Right kidney (tissue), 1 donor: ENCODE results near the gene GRAP.

Source experiments
- DNase-seq: peaks from one replicate; pipeline ENCODE4 v3.0.0-alpha.2; 2016

The GRAP gene

DNA sequence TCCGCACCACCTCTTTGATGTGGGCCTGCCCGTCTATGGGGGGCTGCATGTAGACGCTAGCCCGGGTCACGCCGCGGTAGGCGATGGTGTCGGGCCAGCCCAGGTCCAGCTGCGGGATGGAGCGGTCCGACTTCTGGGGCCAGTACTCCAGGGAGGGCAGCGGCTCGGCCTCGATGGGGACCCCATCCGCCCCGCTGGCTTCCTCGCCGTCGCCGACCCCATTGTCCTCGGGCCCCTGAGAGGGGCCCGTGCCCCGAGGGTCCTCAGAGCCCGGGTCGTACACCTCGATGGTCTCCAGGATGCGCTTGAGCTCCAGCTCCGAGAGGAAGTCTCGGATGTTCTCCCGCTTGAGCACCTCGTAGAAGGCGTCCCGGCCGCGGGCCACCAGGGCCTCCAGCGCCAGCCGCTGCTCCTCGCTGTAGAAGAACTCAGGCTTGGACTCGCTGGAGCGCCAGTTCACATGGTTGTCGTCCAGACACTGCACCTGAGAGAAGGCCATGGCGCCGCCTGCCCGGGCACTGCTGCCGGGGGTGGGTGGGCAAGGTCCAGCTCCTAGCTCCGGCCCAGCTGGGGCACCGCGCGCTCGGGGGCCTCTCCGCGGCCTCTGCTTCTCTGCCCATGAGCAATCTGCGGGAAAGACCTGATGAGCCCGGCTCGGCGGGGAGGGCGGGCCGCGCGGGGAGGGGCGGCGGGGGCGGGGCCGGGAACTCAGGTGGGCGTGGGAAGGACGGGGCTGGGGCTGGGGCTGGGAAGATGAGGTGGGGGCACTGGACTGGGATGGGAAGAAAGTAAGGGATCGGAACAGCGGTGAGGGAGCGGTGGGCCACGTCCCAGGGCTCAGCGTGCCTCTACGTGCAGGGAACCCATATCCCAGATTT is 43.0 kb downstream of the GRAP start:
- DNase-seq = peak; percentile 83

DNA sequence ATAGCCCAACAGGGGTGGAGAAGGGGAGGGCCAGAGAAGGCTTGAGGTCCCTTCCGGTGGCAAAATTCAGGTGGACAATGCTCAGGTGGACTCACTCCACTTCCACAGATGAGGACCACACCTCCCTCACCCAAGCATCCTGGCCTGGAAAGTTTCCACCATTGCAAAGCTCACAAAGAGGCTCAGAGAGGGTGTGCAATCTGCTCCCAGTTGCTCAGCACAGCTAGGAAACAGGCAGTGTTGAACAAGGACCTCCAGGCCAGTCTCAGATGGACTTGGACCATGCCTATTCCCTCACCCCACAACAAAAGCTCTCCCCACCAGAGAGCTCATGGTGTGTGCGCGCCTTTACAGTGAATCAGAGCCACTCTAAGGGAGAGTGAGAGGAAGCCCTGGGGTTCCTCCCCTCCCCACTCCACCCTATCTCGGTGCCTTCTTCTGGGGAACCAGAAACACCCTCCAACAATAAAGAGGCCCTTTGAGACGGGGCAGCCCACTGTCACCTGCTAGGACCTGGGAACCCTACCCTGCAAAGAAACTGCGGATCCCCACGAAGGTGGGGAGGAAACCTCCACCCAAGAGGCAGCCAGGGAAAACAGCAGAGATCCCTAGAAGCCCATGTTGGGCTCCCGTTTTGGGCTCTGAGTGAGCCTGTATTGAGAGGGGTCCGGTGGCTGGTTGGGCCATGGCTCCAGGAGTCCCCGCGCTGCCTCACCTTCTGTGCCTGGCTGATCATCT is 43.8 kb downstream of the GRAP start:
- no peak for DNase-seq

GRCh38 chr17:19001907-19002590 is 44.7 kb downstream of the GRAP start:
- no peak for DNase-seq

GRCh38 chr17:19000531-19001325 is 46.0 kb downstream of the GRAP start:
- no peak for DNase-seq

DNA sequence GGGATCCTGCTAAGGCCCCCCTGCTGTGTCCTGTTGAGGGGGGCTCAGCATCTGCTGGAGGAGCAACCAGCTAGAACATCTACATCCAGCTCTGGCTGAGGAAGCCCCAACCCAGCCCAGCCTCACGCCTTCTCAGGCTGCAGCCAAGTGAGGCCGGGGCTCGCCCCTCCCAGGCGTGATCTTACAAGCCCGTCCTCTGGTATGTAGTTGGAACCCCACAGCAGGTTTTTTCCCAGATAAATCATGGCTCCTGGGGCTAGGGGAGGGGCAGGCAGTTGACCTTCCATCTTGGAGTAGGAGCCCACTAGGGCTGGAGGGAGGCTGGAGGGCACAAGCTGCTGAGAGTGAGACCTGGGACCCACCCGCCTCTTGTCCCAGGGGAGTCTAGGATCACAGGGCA is 46.8 kb downstream of the GRAP start:
- no peak for DNase-seq

GRCh38 chr17:18999394-18999793 is 47.4 kb downstream of the GRAP start:
- DNase-seq = no peak

- no peak for DNase-seq
These were observed 49.0 kb downstream of the GRAP start for GRCh38 chr17:18997650-18998196.

- DNase-seq = no peak
These were observed 50.3 kb downstream of the GRAP start for GRCh38 chr17:18996458-18996857.

- DNase-seq = no peak
These were observed 51.5 kb downstream of the GRAP start for GRCh38 chr17:18995220-18995619.

GRCh38 chr17:18994631-18995030 is 52.1 kb downstream of the GRAP start:
- no peak for DNase-seq

DNA sequence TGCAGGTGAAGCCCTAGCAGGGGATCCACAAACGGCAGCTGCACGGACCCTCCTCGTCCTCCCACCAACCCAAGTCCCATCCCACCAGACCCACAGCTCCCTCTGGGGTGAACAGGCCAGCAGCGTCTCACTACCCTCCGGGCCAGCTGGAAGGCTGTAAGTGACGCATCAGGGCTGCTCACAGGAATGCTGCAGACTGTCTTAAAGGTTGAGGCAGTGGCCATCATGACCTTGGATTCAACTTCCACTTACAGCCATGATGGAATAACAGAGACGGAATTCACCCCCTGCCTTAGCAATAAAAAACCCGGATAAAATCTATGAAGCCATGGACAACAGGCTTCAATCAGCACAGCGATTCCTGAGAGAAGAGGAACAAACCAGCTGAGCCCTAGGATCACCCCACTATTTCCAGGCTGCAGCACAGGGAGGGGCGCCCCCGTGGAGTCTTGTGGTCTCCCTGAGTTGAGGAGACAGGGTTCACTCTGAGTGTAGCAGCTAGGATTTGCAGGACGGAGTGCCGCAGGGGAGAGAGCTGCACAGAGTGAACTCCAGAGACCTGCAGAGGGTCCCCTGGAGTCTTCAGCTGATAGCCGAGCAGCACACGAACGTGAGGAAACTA is 52.7 kb downstream of the GRAP start:
- peak; percentile 47 for DNase-seq

- DNase-seq = no peak
These were observed 54.2 kb downstream of the GRAP start for GRCh38 chr17:18992454-18993130.

GRCh38 chr17:18991531-18992315 is 55.0 kb downstream of the GRAP start:
- no peak for DNase-seq

- no peak for DNase-seq
These were observed 56.4 kb downstream of the GRAP start for GRCh38 chr17:18990331-18990730.

DNA sequence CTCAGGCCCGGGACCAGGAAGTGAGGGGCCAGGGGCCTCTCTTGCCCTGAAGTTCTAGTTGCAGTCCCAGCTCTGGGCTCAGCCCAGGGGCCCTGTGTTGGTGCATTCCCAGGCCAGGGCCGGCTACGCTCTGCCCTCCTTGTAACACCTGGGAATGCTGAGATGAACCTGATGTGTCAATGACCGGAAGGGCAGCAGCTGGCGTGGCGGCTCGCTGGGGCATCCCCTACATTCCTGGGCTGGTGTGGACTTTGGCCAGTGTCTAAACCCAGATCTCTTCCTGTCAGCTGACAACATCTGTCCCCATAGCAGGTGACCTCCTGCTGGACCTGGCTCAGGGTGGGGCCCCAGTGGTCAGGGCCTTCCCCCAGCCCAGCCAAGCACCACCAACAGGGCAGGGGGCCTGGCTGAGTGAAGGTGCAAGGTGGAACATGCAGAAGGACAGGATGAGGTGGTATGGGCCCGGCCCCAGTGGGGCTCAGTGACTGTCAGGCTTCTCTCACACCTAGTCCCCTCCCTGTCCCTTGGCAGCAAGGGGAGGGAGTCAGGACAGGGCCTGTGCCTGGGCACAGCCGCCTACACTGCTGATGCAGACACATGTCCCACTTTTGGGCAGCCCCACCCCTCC is 58.1 kb downstream of the GRAP start:
- no peak for DNase-seq

DNA sequence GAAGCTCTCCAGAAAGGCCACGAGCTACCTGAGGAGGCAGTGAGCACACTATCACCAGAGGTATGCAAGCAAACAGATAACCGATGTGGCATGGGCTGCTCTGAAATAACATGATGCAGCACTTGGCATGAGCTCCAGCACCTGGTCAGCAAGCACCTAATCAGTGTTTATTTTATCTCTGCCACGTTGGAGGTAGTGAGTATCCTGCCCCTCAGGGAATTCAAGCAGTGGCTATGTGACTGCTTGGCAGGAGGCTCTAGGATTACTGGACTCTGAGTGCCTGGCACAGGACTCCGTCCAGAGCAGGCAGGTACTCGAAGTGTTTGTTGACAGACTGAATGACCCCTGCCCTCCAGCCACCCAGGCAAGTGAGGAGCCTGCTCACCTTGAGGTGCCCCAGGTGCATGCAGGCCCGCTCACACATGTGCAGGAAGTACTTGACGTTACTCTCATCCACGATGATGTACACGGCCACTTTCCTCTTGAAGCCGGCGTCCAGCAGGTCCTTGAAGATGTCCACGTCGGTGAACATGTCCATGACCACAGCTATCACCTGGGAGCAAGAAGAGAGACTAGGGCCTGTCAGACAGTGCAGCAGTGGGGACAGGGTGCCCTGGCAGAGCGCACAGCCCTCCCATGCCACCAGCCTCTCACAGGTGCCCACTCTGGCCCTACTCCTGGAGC is 58.8 kb downstream of the GRAP start:
- no peak for DNase-seq

GRCh38 chr17:18987230-18987610 is 59.5 kb downstream of the GRAP start:
- no peak for DNase-seq

GRCh38 chr17:18986541-18987229 is 60.1 kb downstream of the GRAP start:
- no peak for DNase-seq
